Measurements from ENCODE around the gene SNTG2.
"Not testable (repeated sequence)": the region's sequence is repeated elsewhere in the genome, so short reads cannot be mapped to it uniquely, and the experiment has no call there.

SNTG2 gene

DNA sequence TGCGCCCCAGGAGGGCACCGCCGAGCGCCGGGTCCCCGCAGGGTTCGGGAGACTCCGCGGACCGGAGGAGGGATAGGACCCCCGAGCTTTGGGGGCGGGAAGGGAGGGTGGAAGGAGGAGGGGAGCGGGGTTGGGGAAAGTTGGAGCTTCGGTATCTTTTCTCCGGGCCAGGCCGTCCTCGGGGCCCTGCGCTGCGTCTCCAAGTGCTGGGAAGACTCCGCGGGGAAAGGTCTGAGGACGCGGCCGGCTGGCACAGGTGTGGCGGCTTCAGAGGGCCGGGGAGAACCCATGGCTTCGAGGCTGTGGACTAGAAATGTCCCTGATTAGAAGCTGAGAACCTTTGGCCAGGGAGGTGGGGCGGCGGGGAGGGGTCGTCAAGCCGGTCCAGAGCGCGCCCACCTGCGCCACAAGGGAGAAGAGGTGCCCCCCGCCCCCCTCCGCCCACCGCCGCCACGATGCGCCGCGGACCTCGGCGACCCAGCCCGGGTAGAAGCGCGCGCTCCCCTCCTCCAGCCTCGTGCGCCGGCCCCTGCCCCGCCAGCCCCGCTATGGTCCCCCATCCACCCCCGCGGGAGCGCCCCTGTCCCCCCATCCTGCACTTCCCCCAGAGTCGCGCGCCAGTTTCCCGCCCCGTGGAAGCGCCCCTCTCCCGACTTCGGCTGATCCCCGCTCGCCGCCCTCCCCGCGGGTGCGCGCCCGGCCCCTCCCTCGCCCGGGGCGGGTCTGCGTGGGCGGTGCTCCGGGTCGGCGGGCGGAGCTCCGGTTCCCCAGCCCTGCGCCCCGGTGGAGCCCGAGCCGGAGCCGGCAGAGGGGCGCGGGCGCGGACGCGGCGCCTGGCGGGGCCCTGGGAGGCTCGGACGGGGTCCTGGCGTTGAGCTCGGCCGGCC is at the start of gene SNTG2:
Gene SNTG2, plus strand, starts transcription at position 770 of the 887 bp plus-strand sequence. CDS start 148 bp downstream, outside the sequence.
- peak; percentile 18 for DNase-seq

DNA sequence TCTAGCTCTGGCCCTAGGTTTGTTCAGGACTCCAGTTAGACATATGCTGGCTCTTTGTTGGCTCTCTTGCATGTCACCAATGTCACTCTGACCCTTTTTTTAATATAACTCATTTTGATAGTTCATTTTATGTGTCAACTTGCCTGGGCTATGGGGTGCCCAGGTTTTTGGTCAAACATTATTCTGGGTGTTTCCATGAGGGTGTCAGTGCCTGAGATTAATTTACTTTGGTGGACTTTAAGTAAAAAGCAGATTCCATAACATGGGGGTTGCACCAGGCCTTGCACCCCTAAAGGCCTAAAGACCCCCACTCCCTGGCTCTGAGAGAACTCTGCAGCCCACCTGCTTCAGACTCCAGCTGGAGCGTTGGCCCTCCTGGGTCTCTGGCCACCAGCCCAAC is 48.1 kb upstream of the SNTG2 start:
- no peak for DNase-seq

DNA sequence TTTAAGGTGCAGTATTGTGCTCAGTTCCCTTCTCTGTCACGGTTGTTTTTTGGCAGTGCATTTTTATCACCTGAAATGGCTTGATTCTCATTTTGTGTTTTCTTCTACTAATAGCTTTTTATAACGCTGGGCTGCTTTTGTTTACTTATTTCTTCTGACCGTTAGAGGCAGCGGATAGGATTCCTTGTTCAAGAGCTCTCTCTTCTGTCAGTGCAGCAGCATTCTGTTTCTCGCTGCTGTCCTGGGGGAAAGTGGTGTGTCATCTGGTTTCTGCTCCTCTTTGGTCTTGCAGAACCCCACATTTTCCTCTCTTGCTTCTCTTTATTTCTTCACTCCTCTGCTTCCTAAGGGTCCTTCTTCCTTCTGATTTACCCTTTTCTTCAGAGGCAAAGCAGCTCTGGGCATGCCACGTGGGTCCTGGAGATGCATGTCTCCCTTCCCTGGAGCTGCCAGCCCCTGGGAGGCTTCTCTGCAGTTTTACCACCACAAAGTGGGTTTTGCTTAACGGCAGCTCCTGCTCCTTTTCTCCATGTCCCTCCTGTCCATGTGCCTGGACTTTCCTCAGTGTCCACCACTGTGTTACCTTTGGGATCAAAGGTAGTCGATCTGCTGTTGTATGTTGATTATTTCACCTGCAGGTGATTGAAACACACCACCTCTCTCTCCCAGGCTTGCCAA is 47.3 kb upstream of the SNTG2 start:
- DNase-seq, result no peak

GRCh38 chr2:904246-905024 is 46.2 kb upstream of the SNTG2 start:
- no peak for DNase-seq

GRCh38 chr2:905091-905832 is 45.4 kb upstream of the SNTG2 start:
- DNase-seq, result no peak

DNA sequence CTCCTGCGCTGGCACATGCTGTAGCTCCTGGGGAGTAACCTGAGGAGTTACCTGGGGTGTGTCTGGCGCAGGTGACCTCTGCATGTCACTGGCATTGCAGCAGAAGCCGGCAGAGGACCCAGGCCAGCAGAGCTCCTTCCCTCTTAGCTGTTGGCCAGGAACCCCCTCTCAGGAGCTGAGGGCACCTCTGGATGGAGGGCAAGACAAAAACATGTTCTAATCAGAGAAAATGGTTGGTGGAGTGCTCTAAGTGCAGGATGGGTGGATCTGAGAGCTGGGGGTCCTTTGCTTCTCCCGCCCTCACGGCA is 44.9 kb upstream of the SNTG2 start:
- no peak for DNase-seq

GRCh38 chr2:907706-908105 is 42.9 kb upstream of the SNTG2 start:
- no peak for DNase-seq

DNA sequence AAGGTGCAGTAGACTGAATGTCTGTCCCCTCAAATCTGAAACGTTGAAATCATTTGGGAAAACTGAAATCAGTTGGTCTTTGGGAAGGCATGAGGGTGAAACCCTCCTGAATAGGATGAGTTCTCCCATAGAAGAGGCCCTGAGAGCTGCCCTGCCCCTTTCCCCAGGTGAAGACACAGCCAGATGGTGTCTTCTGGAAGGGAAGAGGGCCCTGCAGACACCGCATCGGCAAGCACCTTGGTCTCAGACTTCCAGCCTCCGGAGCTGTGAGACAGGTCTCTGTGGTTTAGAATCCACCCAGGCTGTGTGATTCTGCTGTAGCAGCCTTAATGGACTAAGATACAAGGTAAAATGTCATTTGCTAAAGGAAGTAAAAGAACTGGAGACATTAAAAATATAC is 42.1 kb upstream of the SNTG2 start:
- no peak for DNase-seq

DNA sequence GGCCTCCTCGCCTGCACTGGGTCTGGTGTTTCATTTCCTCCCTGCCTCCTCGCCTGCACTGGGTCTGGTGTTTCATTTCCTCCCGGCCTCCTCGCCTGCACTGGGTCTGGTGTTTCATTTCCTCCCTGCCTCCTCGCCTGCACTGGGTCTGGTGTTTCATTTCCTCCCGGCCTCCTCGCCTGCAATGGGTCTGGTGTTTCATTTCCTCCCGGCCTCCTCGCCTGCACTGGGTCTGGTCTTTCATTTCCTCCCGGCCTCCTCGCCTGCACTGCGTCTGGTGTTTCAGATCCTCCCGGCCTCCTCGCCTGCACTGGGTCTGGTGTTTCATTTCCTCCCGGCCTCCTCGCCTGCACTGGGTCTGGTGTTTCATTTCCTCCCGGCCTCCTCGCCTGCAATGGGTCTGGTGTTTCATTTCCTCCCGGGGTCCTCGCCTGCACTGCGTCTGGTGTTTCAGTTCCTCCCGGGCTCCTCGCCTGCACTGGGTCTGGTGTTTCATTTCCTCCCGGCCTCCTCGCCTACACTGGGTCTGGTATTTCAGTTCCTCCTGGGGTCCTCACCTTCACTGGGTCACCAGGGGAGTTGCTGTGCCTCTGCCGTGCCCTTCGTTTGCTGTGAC is 40.8 kb upstream of the SNTG2 start:
- not testable (repeated sequence) for DNase-seq

DNA sequence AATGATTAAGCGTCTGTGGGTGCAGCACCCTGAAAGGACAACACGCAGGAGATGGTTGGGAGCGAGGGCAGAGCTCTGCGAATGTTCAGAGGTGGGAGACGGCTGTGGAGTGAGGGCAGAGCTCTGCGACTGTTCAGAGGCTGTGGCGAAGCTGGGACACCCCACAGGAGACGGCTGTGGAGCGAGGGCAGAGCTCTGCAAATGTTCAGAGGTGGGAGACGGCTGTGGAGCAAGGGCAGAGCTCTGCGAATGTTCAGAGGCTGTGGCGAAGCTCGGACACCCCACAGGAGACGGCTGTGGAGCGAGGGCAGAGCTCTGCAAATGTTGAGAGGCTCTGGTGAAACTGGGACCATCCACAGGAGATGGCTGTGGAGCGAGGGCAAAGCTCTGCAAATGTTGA is 40.0 kb upstream of the SNTG2 start:
- no peak for DNase-seq

- DNase-seq, result no peak
Measured at GRCh38 chr2:915979-916378, 34.7 kb upstream of the SNTG2 start.

- DNase-seq, result no peak
Measured at GRCh38 chr2:916935-917334, 33.7 kb upstream of the SNTG2 start.

- DNase-seq, result no peak
Measured at GRCh38 chr2:919672-920071, 31.0 kb upstream of the SNTG2 start.

DNA sequence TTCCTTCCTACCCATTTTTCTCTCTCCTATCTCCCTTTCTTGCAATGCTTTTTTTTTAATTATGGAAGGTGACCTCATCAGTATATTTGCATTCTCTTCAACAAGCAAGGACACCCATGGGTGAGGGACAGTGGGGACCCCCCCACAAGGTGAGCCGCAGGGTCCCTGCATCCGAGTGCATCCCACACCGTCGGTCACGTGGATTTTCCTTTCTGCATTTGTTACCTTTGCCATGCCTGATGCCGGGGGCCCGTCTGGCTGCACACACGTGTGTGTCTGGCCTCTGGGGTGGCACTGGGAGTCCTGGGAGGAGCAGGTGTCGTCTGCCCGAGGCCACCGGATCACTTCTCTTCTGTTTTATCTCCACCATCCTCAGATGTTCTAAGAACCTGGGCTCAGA is 30.1 kb upstream of the SNTG2 start:
- no peak for DNase-seq

GRCh38 chr2:920999-921398 is 29.6 kb upstream of the SNTG2 start:
- no peak for DNase-seq

- no peak for DNase-seq
Measured at GRCh38 chr2:922185-922584, 28.5 kb upstream of the SNTG2 start.

GRCh38 chr2:923832-924601 is 26.6 kb upstream of the SNTG2 start:
- no peak for DNase-seq

GRCh38 chr2:924701-925100 is 25.9 kb upstream of the SNTG2 start:
- DNase-seq, result no peak

GRCh38 chr2:925309-925708 is 25.3 kb upstream of the SNTG2 start:
- no peak for DNase-seq

DNA sequence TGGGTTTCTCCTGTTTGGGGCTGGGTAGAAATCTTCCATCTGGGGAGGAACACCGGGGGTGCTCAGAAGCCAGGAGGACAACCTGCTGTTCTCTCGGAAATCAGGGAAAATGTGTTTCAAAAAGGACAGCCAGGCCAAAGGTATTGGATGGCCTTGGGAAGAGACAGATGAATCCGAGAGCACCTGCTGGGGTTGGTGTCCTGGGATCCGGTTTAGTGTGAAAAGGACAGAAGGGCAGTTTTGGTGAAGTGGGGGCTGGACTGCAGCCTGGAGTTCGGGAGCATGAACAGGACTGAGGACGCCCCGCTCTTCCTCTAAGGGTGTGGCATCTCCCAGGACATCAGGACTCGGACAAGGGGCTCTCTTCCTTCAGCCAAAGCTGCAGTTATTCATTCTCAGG is 24.9 kb upstream of the SNTG2 start:
- no peak for DNase-seq

GRCh38 chr2:926259-926793 is 24.3 kb upstream of the SNTG2 start:
- DNase-seq, result no peak

DNA sequence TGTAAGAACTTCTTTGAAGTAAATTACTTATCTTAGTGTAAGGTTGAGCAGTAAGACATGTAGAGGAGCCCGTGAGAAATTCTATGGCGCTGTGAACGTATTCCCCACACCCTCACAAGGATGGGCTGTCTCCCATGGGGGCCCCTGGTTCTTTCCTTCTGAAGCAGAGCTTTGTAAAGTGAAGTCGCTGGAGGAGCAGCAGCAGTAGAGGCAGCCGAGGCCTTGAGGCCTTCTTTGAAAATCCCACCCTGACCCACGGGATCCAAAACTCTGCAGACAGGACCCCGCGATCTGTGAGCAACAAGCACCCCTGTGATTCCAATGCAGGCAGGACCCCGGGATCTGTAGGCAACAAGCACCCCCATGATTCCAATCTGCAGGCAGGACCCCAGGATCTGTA is 23.8 kb upstream of the SNTG2 start:
- no peak for DNase-seq

Data from hematopoietic multipotent progenitor cell treated with erythropoietin and hydrocortisone succinate and interleukin-3 and kit ligand, for 4 days (in vitro differentiated cells).